Hepatocyte (in vitro differentiated cells): ENCODE measurements around the gene PALLD.
"Not testable (repeated sequence)": the region's sequence is repeated elsewhere in the genome, so short reads cannot be mapped to it uniquely, and the experiment has no call there.

Experiments used
- EZH2 ChIP-seq: fragments of 200-600 bp; sonication (generic); IDR thresholded peaks from 2 replicates; pipeline ENCODE4 v1.6.1; 2016; ENCODE audit warnings: antibody characterized with exemption, mild to moderate bottlenecking, borderline replicate concordance
- EZH2phosphoT487 ChIP-seq: fragments of 200-600 bp; sonication (generic); IDR thresholded peaks from one replicate; pipeline ENCODE4 v1.6.1; 2018; ENCODE audit warnings: antibody characterized with exemption, mild to moderate bottlenecking, low read depth, moderate library complexity; ENCODE audit not compliant: unreplicated experiment, severe bottlenecking
- TF ChIP-seq, protein P1 (sequence below): fragments of 200-600 bp; sonication (generic); IDR thresholded peaks from 2 replicates; pipeline ENCODE4 v1.5.1; 2016; ENCODE audit warnings: antibody characterized with exemption, mild to moderate bottlenecking; ENCODE audit not compliant: poor library complexity

DNA sequence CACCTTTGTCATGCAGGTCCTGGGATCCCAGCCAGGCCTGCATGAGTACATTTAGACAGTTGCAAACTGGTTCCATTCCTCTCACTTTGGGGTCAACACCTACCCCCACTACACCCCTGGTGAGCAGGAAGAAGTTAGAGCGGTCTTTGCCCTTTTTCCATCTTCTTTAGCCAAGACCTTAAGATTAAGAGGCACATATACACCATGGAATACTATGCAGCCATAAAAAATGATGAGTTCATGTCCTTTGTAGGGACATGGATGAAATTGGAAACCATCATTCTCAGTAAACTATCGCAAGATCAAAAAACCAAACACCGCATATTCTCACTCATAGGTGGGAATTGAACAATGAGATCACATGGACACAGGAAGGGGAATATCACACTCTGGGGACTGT, 47.8 kb upstream of the PALLD start:
- TF ChIP-seq, protein P1, sequence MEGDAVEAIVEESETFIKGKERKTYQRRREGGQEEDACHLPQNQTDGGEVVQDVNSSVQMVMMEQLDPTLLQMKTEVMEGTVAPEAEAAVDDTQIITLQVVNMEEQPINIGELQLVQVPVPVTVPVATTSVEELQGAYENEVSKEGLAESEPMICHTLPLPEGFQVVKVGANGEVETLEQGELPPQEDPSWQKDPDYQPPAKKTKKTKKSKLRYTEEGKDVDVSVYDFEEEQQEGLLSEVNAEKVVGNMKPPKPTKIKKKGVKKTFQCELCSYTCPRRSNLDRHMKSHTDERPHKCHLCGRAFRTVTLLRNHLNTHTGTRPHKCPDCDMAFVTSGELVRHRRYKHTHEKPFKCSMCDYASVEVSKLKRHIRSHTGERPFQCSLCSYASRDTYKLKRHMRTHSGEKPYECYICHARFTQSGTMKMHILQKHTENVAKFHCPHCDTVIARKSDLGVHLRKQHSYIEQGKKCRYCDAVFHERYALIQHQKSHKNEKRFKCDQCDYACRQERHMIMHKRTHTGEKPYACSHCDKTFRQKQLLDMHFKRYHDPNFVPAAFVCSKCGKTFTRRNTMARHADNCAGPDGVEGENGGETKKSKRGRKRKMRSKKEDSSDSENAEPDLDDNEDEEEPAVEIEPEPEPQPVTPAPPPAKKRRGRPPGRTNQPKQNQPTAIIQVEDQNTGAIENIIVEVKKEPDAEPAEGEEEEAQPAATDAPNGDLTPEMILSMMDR = not testable (repeated sequence)
- TF ChIP-seq EZH2phosphoT487, EZH2: not testable (repeated sequence)
